G401 (cell line): ENCODE measurements around the gene MDC1. TPM values are rescaled to one million over a fixed set of nuclear protein-coding genes. Genes with fewer than 3 reads are reported as not detected.
"Not testable (repeated sequence)": the region's sequence is repeated elsewhere in the genome, so short reads cannot be mapped to it uniquely, and the experiment has no call there.

ENCODE experiments used
- DNase-seq: peaks from one replicate; pipeline ENCODE4 v3.0.0-alpha.2; 2015; ENCODE audit warnings: low spot score
- in situ Hi-C: cut with HindIII; loops from 2 replicates; pipeline ENCODE4 v1.10.0; 2016; ENCODE audit warnings: low sequenced_read_pairs, mixed read lengths
- total RNA-seq: library from RNA; depleted of rRNA; stranded (reverse); fragments of >200 nt; shearing (Covaris generic); gene quantifications from 2 replicates; pipeline ENCODE4 v1.2.3, GENCODE V29; 2014

MDC1 gene
- total RNA-seq, 1 experiment from 2014 or later: 14.3 TPM

GRCh38 chr6:30685157-30686008 is 31.7 kb downstream of the MDC1 start:
- in situ Hi-C loops: no loop called here
- DNase-seq: no peak

GRCh38 chr6:30684386-30685156 is 32.5 kb downstream of the MDC1 start:
- no peak for DNase-seq

GRCh38 chr6:30683980-30684338 is 33.1 kb downstream of the MDC1 start:
- DNase-seq: no peak
- in situ Hi-C loops: no loop called here

More at GRCh38 chr6:30684386-30685156, 32.5 kb downstream of the MDC1 start:
- in situ Hi-C loops: no loop called here

GRCh38 chr6:30683183-30683979 is 33.7 kb downstream of the MDC1 start:
- no peak for DNase-seq
- in situ Hi-C loops: no loop called here

GRCh38 chr6:30682143-30683117 is 34.7 kb downstream of the MDC1 start:
- DNase-seq: no peak
- in situ Hi-C loops: no loop called here

GRCh38 chr6:30681766-30682142 is 35.3 kb downstream of the MDC1 start:
- DNase-seq: no peak
- in situ Hi-C loops: no loop called here

- DNase-seq: peak; percentile 19
- in situ Hi-C loops: no loop called here
Measured at GRCh38 chr6:30679765-30680535, 37.1 kb downstream of the MDC1 start.

GRCh38 chr6:30678964-30679726 is 37.9 kb downstream of the MDC1 start:
- in situ Hi-C loops: no loop called here
- peak; percentile 82 for DNase-seq

GRCh38 chr6:30676660-30677285 is 40.3 kb downstream of the MDC1 start:
- no peak for DNase-seq
- in situ Hi-C loops: no loop called here

GRCh38 chr6:30672445-30673253 is 44.4 kb downstream of the MDC1 start, which contains the start of gene DHX16:
TSS of gene DHX16 (minus strand) at chr6:30673006. CDS start at chr6:30672841, 165 bp downstream.
- DNase-seq: peak; percentile 97

GRCh38 chr6:30670760-30671527 is 46.1 kb downstream of the MDC1 start:
- no peak for DNase-seq
- in situ Hi-C loops: no loop called here

More at GRCh38 chr6:30672445-30673253, 44.4 kb downstream of the MDC1 start, which contains the start of gene DHX16:
- in situ Hi-C loops: no loop called here

GRCh38 chr6:30666300-30666699 is 50.8 kb downstream of the MDC1 start:
- DNase-seq, in situ Hi-C loops: not testable (repeated sequence)

GRCh38 chr6:30664994-30665767 is 51.9 kb downstream of the MDC1 start:
- DNase-seq: no peak
- in situ Hi-C loops: no loop called here

GRCh38 chr6:30657922-30658321 is 59.2 kb downstream of the MDC1 start:
- DNase-seq, in situ Hi-C loops: not testable (repeated sequence)
